GM12878 (cell line): ENCODE data around the gene PSMD14.

Experiments used
- EP300 ChIP-seq, 2 experiments: fragments of 150-350 bp in 1 of 2; IDR thresholded peaks; 2 replicates each; pipeline ENCODE4 v1.6.1; 2011 to 2012; ENCODE audit warnings: low read depth in 2 of 2, low read length in 2 of 2, borderline replicate concordance in 1 of 2, improper control_type of control experiment in 1 of 2, inconsistent platforms in 1 of 2; ENCODE audit not compliant: control insufficient read depth in 1 of 2
- EZH2 ChIP-seq: IDR thresholded peaks from 2 replicates; pipeline ENCODE4 v1.6.1; 2012; ENCODE audit warnings: low read depth, mild to moderate bottlenecking, control low read depth, inconsistent platforms, low read length, borderline replicate concordance; ENCODE audit not compliant: control insufficient read depth
- JUNB ChIP-seq: IDR thresholded peaks from 2 replicates; pipeline ENCODE4 v1.6.1; 2016; ENCODE audit warnings: antibody characterized with exemption, mild to moderate bottlenecking
- MXI1 ChIP-seq: fragments of 150-350 bp; IDR thresholded peaks from 2 replicates; pipeline ENCODE4 v1.6.1; 2011; ENCODE audit warnings: low read depth, mild to moderate bottlenecking, inconsistent platforms, low read length, improper control_type of control experiment
- NR2C2 ChIP-seq: IDR thresholded peaks from 2 replicates; pipeline ENCODE4 v1.6.1; 2011; ENCODE audit warnings: borderline replicate concordance, low read depth; ENCODE audit not compliant: control insufficient read depth, insufficient read length
- POLR2A ChIP-seq: IDR thresholded peaks from 2 replicates; pipeline ENCODE4 v1.6.1; 2011; ENCODE audit warnings: low read depth, mild to moderate bottlenecking, low read length
- SP1 ChIP-seq: IDR thresholded peaks from one replicate; pipeline ENCODE4 v1.6.1; 2011; ENCODE audit warnings: low read depth, low read length
- SREBF2 ChIP-seq: IDR thresholded peaks from 2 replicates; pipeline ENCODE4 v1.6.1; 2012; ENCODE audit warnings: mild to moderate bottlenecking, low read length
- TCF12 ChIP-seq: IDR thresholded peaks from 2 replicates; pipeline ENCODE4 v1.6.1; 2011; ENCODE audit warnings: low read depth, mild to moderate bottlenecking, low read length
- TF ChIP-seq, protein P1 (sequence below), 3 experiments: IDR thresholded peaks in 2 of 3; conservative IDR thresholded peaks in 1 of 3; 2 replicates each; pipeline ENCODE4 v1.5.1; 2011; ENCODE audit warnings: low read depth in 3 of 3, low read length in 3 of 3, mild to moderate bottlenecking in 3 of 3, control low read depth in 2 of 3, moderate library complexity in 2 of 3, inconsistent platforms in 1 of 3, mixed read lengths in 1 of 3; ENCODE audit not compliant: control insufficient read depth in 2 of 3, insufficient read depth in 1 of 3; ENCODE audit errors: extremely low read depth in 1 of 3
- TF ChIP-seq, protein P2 (sequence below): IDR thresholded peaks from 2 replicates; pipeline ENCODE4 v1.6.1; 2011; ENCODE audit warnings: borderline replicate concordance, low read depth, mild to moderate bottlenecking, moderate library complexity, mixed read lengths, low read length; ENCODE audit not compliant: insufficient read depth; ENCODE audit errors: extremely low read length

DNA sequence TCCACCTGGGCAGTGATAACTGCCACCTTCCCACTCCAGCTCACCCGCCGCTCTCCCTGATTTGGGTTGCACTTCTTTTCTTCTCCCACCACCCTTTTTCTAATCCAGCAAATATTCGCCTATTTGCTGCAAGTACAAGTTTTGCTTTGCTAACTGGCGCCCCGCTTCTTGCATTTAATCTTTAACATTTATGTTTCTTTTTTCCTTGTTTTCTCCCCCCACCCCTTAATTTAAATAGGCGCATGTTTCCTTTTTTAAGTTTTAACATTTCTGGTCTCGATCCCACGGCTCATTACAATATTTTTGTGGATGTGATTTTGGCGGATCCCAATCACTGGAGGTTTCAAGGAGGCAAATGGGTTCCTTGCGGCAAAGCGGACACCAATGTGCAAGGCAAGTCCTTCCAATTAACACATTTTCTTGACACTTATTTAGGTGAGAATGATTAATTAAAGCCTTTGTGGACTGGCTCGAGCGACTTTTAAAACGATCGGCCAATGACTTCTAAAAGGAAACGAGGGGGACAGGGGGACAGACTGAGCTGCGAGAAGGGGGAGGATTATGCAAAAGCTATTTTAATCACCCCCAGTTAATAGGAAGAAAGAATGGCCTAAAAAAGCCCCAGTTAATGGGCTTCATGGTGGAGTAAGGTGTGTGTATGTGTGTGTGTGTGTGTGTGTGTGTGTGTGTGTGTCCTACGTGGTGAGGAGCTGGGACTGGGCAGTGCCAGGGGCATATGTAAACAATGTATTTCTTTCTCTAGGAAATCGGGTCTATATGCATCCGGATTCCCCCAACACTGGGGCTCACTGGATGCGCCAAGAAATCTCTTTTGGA is 109.4 kb downstream of the PSMD14 start:
- TF ChIP-seq MXI1 (no peak), SREBF2 (no peak), TCF12 (no peak), NR2C2 (no peak), JUNB (no peak), SP1 (no peak), EP300 (IDR thresholded peaks at IDR 0.05; ENCODE audit: borderline replicate concordance in 1 of 2, control insufficient read depth in 1 of 2, low read depth in 2 of 2, low read length in 2 of 2) (no peak), EZH2 (no peak; the same call in 1 of the 2 replicates), POLR2A (no peak)
- TF ChIP-seq, protein P1, sequence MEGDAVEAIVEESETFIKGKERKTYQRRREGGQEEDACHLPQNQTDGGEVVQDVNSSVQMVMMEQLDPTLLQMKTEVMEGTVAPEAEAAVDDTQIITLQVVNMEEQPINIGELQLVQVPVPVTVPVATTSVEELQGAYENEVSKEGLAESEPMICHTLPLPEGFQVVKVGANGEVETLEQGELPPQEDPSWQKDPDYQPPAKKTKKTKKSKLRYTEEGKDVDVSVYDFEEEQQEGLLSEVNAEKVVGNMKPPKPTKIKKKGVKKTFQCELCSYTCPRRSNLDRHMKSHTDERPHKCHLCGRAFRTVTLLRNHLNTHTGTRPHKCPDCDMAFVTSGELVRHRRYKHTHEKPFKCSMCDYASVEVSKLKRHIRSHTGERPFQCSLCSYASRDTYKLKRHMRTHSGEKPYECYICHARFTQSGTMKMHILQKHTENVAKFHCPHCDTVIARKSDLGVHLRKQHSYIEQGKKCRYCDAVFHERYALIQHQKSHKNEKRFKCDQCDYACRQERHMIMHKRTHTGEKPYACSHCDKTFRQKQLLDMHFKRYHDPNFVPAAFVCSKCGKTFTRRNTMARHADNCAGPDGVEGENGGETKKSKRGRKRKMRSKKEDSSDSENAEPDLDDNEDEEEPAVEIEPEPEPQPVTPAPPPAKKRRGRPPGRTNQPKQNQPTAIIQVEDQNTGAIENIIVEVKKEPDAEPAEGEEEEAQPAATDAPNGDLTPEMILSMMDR (IDR thresholded peaks at IDR 0.05 in 2 of 3, conservative IDR thresholded peaks at IDR 0.05 in 1 of 3; ENCODE audit: control insufficient read depth in 2 of 3, extremely low read depth in 1 of 3, insufficient read depth in 1 of 3, low read depth in 3 of 3, low read length in 3 of 3), result no peak
- TF ChIP-seq, protein P2, sequence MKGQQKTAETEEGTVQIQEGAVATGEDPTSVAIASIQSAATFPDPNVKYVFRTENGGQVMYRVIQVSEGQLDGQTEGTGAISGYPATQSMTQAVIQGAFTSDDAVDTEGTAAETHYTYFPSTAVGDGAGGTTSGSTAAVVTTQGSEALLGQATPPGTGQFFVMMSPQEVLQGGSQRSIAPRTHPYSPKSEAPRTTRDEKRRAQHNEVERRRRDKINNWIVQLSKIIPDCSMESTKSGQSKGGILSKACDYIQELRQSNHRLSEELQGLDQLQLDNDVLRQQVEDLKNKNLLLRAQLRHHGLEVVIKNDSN, result no peak
